Natural killer cell treated with Interleukin-12 subunit alpha and Interleukin-12 subunit beta and Interleukin-15 and Interleukin-18, amount 100 ng/mL, for 72 hours (primary cell): ENCODE data around the gene ZBTB12. TPM values are rescaled to one million over a fixed set of nuclear protein-coding genes. Genes with fewer than 3 reads are reported as not detected.
"Not testable (repeated sequence)": the region's sequence is repeated elsewhere in the genome, so short reads cannot be mapped to it uniquely, and the experiment has no call there.

Experiments used
- ATAC-seq, 2 donors: fragments of 150-1000 bp; cut with Tn5 transposase in 1 of 2; sonication (Bioruptor Pico), chemical (Tn5 transposase) in 1 of 2; 2 replicates each; pipeline ENCODE4 v1.10.0; 2021
- DNase-seq: peaks from one replicate; pipeline ENCODE4 v3.0.0; 2022; ENCODE audit warnings: low spot score
- H3K27ac Mint-ChIP-seq, 2 donors: 1 replicate in 1 of 2; 2 replicates in 1 of 2; pipeline ENCODE4 v1.8.0; 2022; ENCODE audit warnings: mixed read lengths in 2 of 2, mild to moderate bottlenecking in 1 of 2, moderate library complexity in 1 of 2
- H3K27me3 Mint-ChIP-seq, 2 donors: 1 replicate in 1 of 2; 2 replicates in 1 of 2; pipeline ENCODE4 v1.8.0; 2022; ENCODE audit warnings: mixed read lengths in 2 of 2
- H3K36me3 Mint-ChIP-seq: one replicate; pipeline ENCODE4 v1.8.0; 2022; ENCODE audit warnings: mixed read lengths
- H3K4me1 Mint-ChIP-seq, 2 donors: 1 replicate in 1 of 2; 2 replicates in 1 of 2; pipeline ENCODE4 v1.8.0; 2022; ENCODE audit warnings: low read depth in 2 of 2, mixed read lengths in 2 of 2, mild to moderate bottlenecking in 1 of 2
- H3K4me3 Mint-ChIP-seq: one replicate; pipeline ENCODE4 v1.8.0; 2022; ENCODE audit warnings: mixed read lengths
- H3K9me3 Mint-ChIP-seq: 2 replicates; pipeline ENCODE4 v1.8.0; 2022; ENCODE audit warnings: mixed read lengths
- total RNA-seq, 2 donors: library from RNA; stranded (reverse); gene quantifications; one replicate each; pipeline ENCODE4 v1.2.3, GENCODE V29; 2022

Gene ZBTB12
- total RNA-seq, 2 donors from 2014 or later: 1.4 to 2.9 TPM

DNA sequence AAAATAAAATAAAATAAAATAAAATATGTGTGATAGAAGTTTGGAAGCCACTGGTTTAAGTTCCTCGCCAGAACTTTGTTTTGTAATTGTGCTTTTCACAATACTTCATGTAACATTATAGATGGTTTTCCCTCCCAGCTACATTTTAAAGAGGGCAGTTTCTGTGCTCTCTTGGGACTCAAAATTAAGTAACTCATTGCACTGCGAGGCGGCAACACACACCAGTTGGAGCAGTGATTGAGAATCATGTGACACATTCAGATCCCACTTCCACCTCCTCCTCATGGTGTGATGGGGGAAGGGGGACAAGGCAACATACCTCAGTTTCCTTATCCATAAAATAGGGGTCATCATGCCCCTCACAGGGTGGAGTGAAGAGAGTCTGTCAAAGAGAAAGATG is 33.1 kb upstream of the ZBTB12 start:
- H3K27ac Mint-ChIP-seq: no peak overlapping the region
- ATAC-seq (no peak), DNase-seq (no peak)
- no peaks in the 10 kb centered on the region for H3K9me3 Mint-ChIP-seq
- no peak overlapping the region for H3K4me3 Mint-ChIP-seq
- H3K27me3 Mint-ChIP-seq: peaks cover 0 to 2% of the 10 kb centered on the region in 2 donors
- no peaks in the 10 kb centered on the region for H3K4me1 Mint-ChIP-seq
- no peaks in the 10 kb centered on the region for H3K36me3 Mint-ChIP-seq

GRCh38 chr6:31933537-31933936 is 31.7 kb upstream of the ZBTB12 start:
- no peaks in the 10 kb centered on the region for H3K9me3 Mint-ChIP-seq
- H3K27ac Mint-ChIP-seq: no peak overlapping the region
- H3K36me3 Mint-ChIP-seq: no peaks in the 10 kb centered on the region
- no peak for DNase-seq
- peaks cover 0 to 2% of the 10 kb centered on the region in 2 donors for H3K27me3 Mint-ChIP-seq
- no peak for ATAC-seq
- no peaks in the 10 kb centered on the region for H3K4me1 Mint-ChIP-seq
- H3K4me3 Mint-ChIP-seq: no peak overlapping the region

DNA sequence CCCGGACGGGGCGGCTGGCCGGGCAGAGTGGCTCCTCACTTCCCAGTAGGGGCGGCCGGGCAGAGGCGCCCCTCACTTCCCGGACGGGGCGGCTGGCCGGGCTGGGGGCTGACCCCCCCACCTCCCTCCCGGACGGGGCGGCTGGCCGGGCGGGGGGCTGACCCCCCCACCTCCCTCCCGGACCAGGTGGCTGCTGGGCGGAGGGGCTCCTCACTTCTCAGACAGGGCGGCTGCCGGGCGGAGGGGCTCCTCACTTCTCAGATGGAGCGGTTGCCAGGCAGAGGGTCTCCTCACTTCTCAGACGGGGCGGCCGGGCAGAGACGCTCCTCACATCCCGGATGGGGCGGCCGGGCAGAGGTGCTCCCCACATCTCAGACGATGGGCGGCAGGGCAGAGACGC is 30.3 kb upstream of the ZBTB12 start:
- not testable (repeated sequence) for DNase-seq, H3K9me3 Mint-ChIP-seq, H3K27me3 Mint-ChIP-seq, H3K36me3 Mint-ChIP-seq, ATAC-seq, H3K27ac Mint-ChIP-seq, H3K4me3 Mint-ChIP-seq, H3K4me1 Mint-ChIP-seq

DNA sequence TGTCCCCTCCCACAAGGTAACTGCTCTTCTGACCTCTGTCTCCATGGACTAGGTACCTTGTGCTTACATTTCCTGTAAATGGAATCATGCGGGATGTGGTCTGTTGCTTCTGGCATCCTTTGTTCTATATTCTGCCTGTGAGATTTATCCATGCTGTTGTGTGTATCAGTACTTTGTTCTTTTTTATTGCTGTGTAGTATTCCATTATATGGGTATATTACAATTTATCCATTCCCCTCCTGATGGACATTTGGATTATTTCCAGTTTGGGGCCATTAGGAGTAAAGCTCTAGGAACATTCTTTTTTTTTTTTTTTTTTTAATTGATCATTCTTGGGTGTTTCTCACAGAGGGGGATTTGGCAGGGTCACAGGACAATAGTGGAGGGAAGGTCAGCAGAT is 29.1 kb upstream of the ZBTB12 start:
- Mint-ChIP-seq H3K9me3 (no peaks in the 10 kb centered on the region), H3K4me1 (no peaks in the 10 kb centered on the region), H3K27me3 (peaks cover 0 to 7% of the 10 kb centered on the region in 2 donors), H3K36me3 (no peaks in the 10 kb centered on the region), H3K4me3 (no peak overlapping the region), H3K27ac (no peak overlapping the region)
- ATAC-seq (no peak), DNase-seq (no peak)

DNA sequence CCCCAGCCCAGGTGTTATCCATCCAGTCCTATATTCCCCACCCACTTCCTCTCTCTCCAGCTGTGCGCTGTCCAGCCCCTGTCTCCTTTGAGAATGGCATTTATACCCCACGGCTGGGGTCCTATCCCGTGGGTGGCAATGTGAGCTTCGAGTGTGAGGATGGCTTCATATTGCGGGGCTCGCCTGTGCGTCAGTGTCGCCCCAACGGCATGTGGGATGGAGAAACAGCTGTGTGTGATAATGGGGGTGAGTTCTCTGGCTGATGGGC is 26.7 kb upstream of the ZBTB12 start:
- Mint-ChIP-seq H3K9me3 (no peaks in the 10 kb centered on the region), H3K27me3 (peaks cover 0 to 7% of the 10 kb centered on the region in 2 donors), H3K4me3 (no peak overlapping the region), H3K27ac (no peak overlapping the region), H3K36me3 (no peaks in the 10 kb centered on the region), H3K4me1 (no peaks in the 10 kb centered on the region)
- ATAC-seq (no peak), DNase-seq (no peak)

GRCh38 chr6:31927863-31928671 is 26.2 kb upstream of the ZBTB12 start:
- H3K27me3 Mint-ChIP-seq: peaks cover 0 to 7% of the 10 kb centered on the region in 2 donors

DNA sequence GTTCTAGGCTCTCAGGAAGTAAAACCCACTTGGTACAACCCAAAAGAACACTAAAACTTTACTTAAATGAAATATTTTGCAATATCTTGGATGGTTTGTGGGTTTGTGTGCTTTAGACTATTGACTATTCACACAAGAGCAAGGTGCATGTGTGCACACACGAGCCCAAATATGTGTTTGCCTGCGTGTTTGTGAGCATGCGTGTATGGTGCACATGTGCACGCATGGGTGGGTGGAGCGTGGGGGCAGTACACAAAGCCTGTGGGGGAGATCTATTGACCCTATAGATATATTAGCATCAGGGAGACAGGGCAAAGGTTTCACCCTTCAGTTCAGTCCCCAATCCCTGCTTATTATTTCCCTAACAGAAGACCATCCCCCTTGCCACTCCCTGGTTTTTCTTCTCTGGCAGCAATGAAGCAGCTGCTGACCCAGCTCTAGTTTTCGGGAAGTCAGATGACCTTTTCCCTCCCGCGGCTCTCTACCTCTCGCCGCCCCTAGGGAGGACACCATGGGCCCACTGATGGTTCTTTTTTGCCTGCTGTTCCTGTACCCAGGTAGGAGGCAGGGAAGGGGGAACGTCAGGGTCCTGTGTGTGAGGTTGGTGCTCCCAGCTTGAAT is 25.5 kb upstream of the ZBTB12 start, which contains the start of gene C2:
TSS of gene C2 (plus strand) at position 476 of the 621 bp plus-strand sequence. CDS start at position 512, 36 bp downstream.
- DNase-seq: no peak
- H3K9me3 Mint-ChIP-seq: no peaks in the 10 kb centered on the region
- H3K4me1 Mint-ChIP-seq: no peaks in the 10 kb centered on the region
- H3K36me3 Mint-ChIP-seq: no peaks in the 10 kb centered on the region
- peaks cover 0 to 7% of the 10 kb centered on the region in 2 donors for H3K27me3 Mint-ChIP-seq
- H3K27ac Mint-ChIP-seq: peak within 1 kb of the TSS in 1 of 2 donors; percentile 30
- H3K4me3 Mint-ChIP-seq: no peak within 1 kb of the TSS
- no peak for ATAC-seq

More at GRCh38 chr6:31927863-31928671, 26.2 kb upstream of the ZBTB12 start:
- DNase-seq (no peak), ATAC-seq (no peak)
- Mint-ChIP-seq H3K36me3 (no peaks in the 10 kb centered on the region), H3K4me1 (no peaks in the 10 kb centered on the region), H3K9me3 (no peaks in the 10 kb centered on the region), H3K27ac (peak overlapping the region in 1 of 2 donors; percentile 30), H3K4me3 (no peak overlapping the region)

GRCh38 chr6:31922942-31923341 is 21.1 kb upstream of the ZBTB12 start:
- H3K4me1 Mint-ChIP-seq: no peaks in the 10 kb centered on the region
- no peak overlapping the region for H3K4me3 Mint-ChIP-seq
- ATAC-seq (peak in 1 of 2 donors; percentile 36), DNase-seq (no peak)
- H3K9me3 Mint-ChIP-seq: no peaks in the 10 kb centered on the region
- no peak overlapping the region for H3K27ac Mint-ChIP-seq
- H3K27me3 Mint-ChIP-seq: peaks cover 0 to 4% of the 10 kb centered on the region in 2 donors
- H3K36me3 Mint-ChIP-seq: no peaks in the 10 kb centered on the region

GRCh38 chr6:31920811-31921210 is 18.9 kb upstream of the ZBTB12 start:
- Mint-ChIP-seq H3K27ac (no peak overlapping the region), H3K4me1 (no peaks in the 10 kb centered on the region), H3K9me3 (no peaks in the 10 kb centered on the region), H3K4me3 (no peak overlapping the region), H3K27me3 (peaks cover 2 to 3% of the 10 kb centered on the region in 2 donors), H3K36me3 (no peaks in the 10 kb centered on the region)
- no peak for DNase-seq
- no peak for ATAC-seq

- ATAC-seq (no peak), DNase-seq (no peak)
- Mint-ChIP-seq H3K36me3 (no peaks in the 10 kb centered on the region), H3K4me1 (no peaks in the 10 kb centered on the region), H3K27ac (no peak overlapping the region), H3K27me3 (peaks cover 9 to 11% of the 10 kb centered on the region in 2 donors), H3K9me3 (no peaks in the 10 kb centered on the region), H3K4me3 (no peak overlapping the region)
Observed at GRCh38 chr6:31919624-31920303, 17.9 kb upstream of the ZBTB12 start.

DNA sequence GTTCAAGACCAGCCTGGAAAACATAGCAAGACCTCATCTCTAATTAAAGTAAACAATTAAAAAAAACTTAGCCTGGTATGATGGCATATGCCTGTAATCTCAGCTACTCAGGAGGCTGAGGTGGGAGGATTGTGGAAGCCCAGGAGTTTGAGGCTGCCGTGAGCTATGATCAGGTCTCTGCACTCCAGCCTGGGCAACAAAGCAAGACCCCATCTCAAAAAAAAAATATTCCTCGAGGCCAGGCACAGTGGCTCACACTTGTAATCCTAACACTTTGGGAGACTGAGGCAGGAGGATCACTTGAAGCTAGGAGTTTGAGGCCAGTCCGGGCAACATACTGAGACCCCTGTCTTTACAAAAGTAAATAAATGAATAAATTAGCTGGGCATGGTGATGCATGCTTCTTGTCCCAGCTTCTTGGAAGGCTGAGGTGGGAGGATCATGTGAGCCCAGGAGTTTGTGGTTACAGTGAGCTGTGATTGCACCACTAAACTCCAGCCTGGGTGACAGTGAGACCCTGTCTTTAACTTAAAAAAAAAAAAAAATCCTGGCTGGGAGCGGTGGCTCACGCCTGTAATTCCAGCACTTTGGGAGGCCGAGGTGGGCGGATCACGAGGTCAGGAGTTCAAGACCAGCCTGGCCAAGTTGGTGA is 16.3 kb upstream of the ZBTB12 start:
- H3K4me3 Mint-ChIP-seq: no peak overlapping the region
- H3K27ac Mint-ChIP-seq: no peak overlapping the region
- H3K9me3 Mint-ChIP-seq: no peaks in the 10 kb centered on the region
- no peaks in the 10 kb centered on the region for H3K36me3 Mint-ChIP-seq
- H3K4me1 Mint-ChIP-seq: no peaks in the 10 kb centered on the region
- no peak for DNase-seq
- ATAC-seq: no peak
- peaks cover 9 to 11% of the 10 kb centered on the region in 2 donors for H3K27me3 Mint-ChIP-seq

DNA sequence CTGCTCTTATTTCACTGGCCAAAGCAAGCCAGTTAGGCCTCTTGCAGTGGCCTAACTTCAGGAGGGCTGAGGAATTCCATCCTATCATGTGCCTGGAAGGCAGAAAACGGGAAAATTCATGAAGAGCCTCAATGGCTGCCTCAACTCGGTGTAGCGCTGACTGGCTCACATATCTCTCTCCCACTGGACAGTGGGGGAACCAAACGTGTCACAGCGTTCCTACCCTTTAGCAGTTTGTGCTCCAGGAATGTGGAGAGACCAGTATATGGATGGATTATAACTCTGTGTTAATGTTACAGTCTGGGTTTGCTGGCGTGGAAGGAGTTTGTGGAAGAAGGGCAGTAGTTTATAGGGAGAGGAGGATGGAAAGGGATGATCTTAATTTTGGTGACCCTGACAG is 13.9 kb upstream of the ZBTB12 start:
- no peaks in the 10 kb centered on the region for H3K36me3 Mint-ChIP-seq
- H3K4me1 Mint-ChIP-seq: no peaks in the 10 kb centered on the region

DNA sequence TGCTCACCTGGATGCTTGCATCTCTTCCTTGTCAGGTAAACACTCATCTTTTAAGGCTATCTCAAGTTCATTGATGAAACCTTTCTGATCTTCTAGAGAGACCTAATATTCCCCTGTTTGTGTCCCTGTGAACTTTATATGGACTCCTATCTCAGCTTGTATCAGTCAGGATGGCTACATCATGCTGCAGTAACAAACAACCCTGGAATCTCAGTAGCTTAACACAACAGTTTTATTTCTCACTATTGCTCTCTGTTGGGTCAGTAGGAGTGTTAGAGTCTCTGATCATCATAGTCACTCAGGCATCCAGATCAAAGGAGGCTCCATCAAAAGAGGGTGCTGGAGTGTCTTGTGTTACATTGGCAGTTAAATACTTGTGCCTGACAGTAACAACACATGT is 13.5 kb upstream of the ZBTB12 start:
- DNase-seq (no peak), ATAC-seq (no peak)
- Mint-ChIP-seq H3K9me3 (no peaks in the 10 kb centered on the region), H3K4me3 (no peak overlapping the region), H3K27ac (no peak overlapping the region), H3K36me3 (no peaks in the 10 kb centered on the region), H3K27me3 (peaks cover 11 to 12% of the 10 kb centered on the region in 2 donors), H3K4me1 (no peaks in the 10 kb centered on the region)

More for the DNA sequence above, 13.9 kb upstream of the ZBTB12 start:
- Mint-ChIP-seq H3K4me3 (no peak overlapping the region), H3K27me3 (peaks cover 11 to 12% of the 10 kb centered on the region in 2 donors), H3K9me3 (no peaks in the 10 kb centered on the region), H3K27ac (no peak overlapping the region)
- DNase-seq (no peak), ATAC-seq (no peak)
